HL-60 (cell line): ENCODE measurements around the gene CC2D2B.

Experiments
- DNase-seq, 2 experiments: peaks; one replicate each; pipeline ENCODE4 v3.0.0-alpha.2; 2010 to 2020; ENCODE audit warnings: low read depth in 1 of 2, low spot score in 1 of 2
- H3K27ac ChIP-seq: fragments of 250-450 bp; sonication (Bioruptor Pico); replicated peaks from 2 replicates; pipeline ENCODE4 v1.5.1; 2020; ENCODE audit warnings: mild to moderate bottlenecking, moderate library complexity
- H3K27me3 ChIP-seq: fragments of 250-450 bp; sonication (Bioruptor Pico); 2 replicates; pipeline ENCODE4 v1.5.1; 2021; ENCODE audit warnings: mild to moderate bottlenecking, moderate library complexity; ENCODE audit not compliant: insufficient read depth, poor library complexity, severe bottlenecking
- H3K4me3 ChIP-seq: replicated peaks from 2 replicates; pipeline ENCODE4 v1.5.1; 2011; ENCODE audit warnings: mild to moderate bottlenecking, control low read depth, low read length; ENCODE audit not compliant: insufficient read depth
- CTCF ChIP-seq: IDR thresholded peaks from one replicate; pipeline ENCODE4 v1.5.1; 2011; ENCODE audit warnings: low read length, control low read depth, inconsistent platforms; ENCODE audit not compliant: insufficient read depth
- GABPA ChIP-seq: IDR thresholded peaks from 2 replicates; pipeline ENCODE4 v1.6.1; 2012; ENCODE audit warnings: low read depth
- POLR2AphosphoS5 ChIP-seq: IDR thresholded peaks from 2 replicates; pipeline ENCODE4 v1.6.1; 2012; ENCODE audit warnings: low read depth
- REST ChIP-seq: IDR thresholded peaks from 2 replicates; pipeline ENCODE4 v1.6.1; 2012; ENCODE audit warnings: low read depth; ENCODE audit not compliant: insufficient replicate concordance
- SPI1 ChIP-seq: IDR thresholded peaks from 2 replicates; pipeline ENCODE4 v1.6.1; 2012; ENCODE audit warnings: low read depth, mild to moderate bottlenecking, borderline replicate concordance

The CC2D2B gene

GRCh38 chr10:96074776-96075175, 167.0 kb downstream of the CC2D2B start:
- no peaks in the 10 kb centered on the region for H3K27me3 ChIP-seq
- TF ChIP-seq GABPA: no peak
- no peak for TF ChIP-seq REST
- H3K27ac ChIP-seq: no peak overlapping the region
- no peak for DNase-seq
- no peak overlapping the region for H3K4me3 ChIP-seq

GRCh38 chr10:96075977-96076376, 168.2 kb downstream of the CC2D2B start:
- H3K4me3 ChIP-seq: no peak overlapping the region

GRCh38 chr10:96077156-96077555, 169.4 kb downstream of the CC2D2B start:
- no peak for TF ChIP-seq REST
- TF ChIP-seq SPI1: no peak
- no peak for TF ChIP-seq POLR2AphosphoS5
- no peak for TF ChIP-seq GABPA
- TF ChIP-seq CTCF: no peak
- DNase-seq: no peak
- Histone ChIP-seq H3K27me3 (no peaks in the 10 kb centered on the region), H3K27ac (no peak overlapping the region), H3K4me3 (no peak overlapping the region)

More at GRCh38 chr10:96075977-96076376, 168.2 kb downstream of the CC2D2B start:
- Histone ChIP-seq H3K27ac (no peak overlapping the region), H3K27me3 (no peaks in the 10 kb centered on the region)
- TF ChIP-seq SPI1 (no peak), CTCF (no peak), GABPA (no peak)
- no peak for DNase-seq

GRCh38 chr10:96082153-96082552, 174.4 kb downstream of the CC2D2B start:
- TF ChIP-seq CTCF (no peak), REST (no peak), POLR2AphosphoS5 (no peak)
- H3K27me3 ChIP-seq: no peaks in the 10 kb centered on the region

More at GRCh38 chr10:96082153-96082552, 174.4 kb downstream of the CC2D2B start:
- Histone ChIP-seq H3K4me3 (no peak overlapping the region), H3K27ac (no peak overlapping the region)
- DNase-seq: no peak
